Measurements from ENCODE around the gene NGEF.
A peak's percentile ranks its signal among the peaks of the same experiment; 100 is the strongest.

The NGEF gene

GRCh38 chr2:232885264-232885961 is 127.6 kb downstream of the NGEF start:
- peak overlapping the region; percentile 66 for H3K27ac ChIP-seq
- no peak for TF ChIP-seq CTCF (conservative IDR thresholded peaks at IDR 0.05)
- no peak for TF ChIP-seq ZFX (IDR thresholded peaks at IDR 0.05)

GRCh38 chr2:232884549-232885263 is 128.3 kb downstream of the NGEF start:
- H3K27ac ChIP-seq, result peak overlapping the region; percentile 66
- TF ChIP-seq ZFX (IDR thresholded peaks at IDR 0.05), result no peak
- TF ChIP-seq CTCF (conservative IDR thresholded peaks at IDR 0.05), result no peak

GRCh38 chr2:232884001-232884421 is 129.0 kb downstream of the NGEF start:
- peak overlapping the region; percentile 66 for H3K27ac ChIP-seq
- TF ChIP-seq CTCF (conservative IDR thresholded peaks at IDR 0.05) (no peak), ZFX (IDR thresholded peaks at IDR 0.05) (no peak)

- H3K27ac ChIP-seq, result no peak overlapping the region
- no peak for TF ChIP-seq CTCF (conservative IDR thresholded peaks at IDR 0.05)
- no peak for TF ChIP-seq ZFX (IDR thresholded peaks at IDR 0.05)
These were observed 129.8 kb downstream of the NGEF start for GRCh38 chr2:232883116-232883721.

GRCh38 chr2:232882505-232883115 is 130.4 kb downstream of the NGEF start:
- H3K27ac ChIP-seq, result no peak overlapping the region
- TF ChIP-seq CTCF (conservative IDR thresholded peaks at IDR 0.05) (no peak), ZFX (IDR thresholded peaks at IDR 0.05) (no peak)

- H3K27ac ChIP-seq, result no peak overlapping the region
- no peak for TF ChIP-seq CTCF (conservative IDR thresholded peaks at IDR 0.05)
- no peak for TF ChIP-seq ZFX (IDR thresholded peaks at IDR 0.05)
These were observed 131.0 kb downstream of the NGEF start for GRCh38 chr2:232882085-232882484.
